Measurements from ENCODE around the gene CRB1.

The CRB1 gene

GRCh38 chr1:197444755-197445154 lies 176.7 kb downstream of the CRB1 start:
- H3K4me3 Mint-ChIP-seq: no peak overlapping the region
- no peaks in the 10 kb centered on the region for H3K9me3 Mint-ChIP-seq
- no peak for DNase-seq
- no peaks in the 10 kb centered on the region for H3K36me3 Mint-ChIP-seq (ENCODE audit: low read depth)
- no peak for TF ChIP-seq CTCF (IDR thresholded peaks at IDR 0.05)
- peaks cover 14% of the 10 kb centered on the region for H3K4me1 Mint-ChIP-seq
- H3K27ac Mint-ChIP-seq: no peak overlapping the region
- H3K27me3 Mint-ChIP-seq (ENCODE audit: low read depth, poor library complexity): peaks cover 3% of the 10 kb centered on the region

- Mint-ChIP-seq H3K36me3 (ENCODE audit: low read depth) (no peaks in the 10 kb centered on the region), H3K27ac (no peak overlapping the region), H3K9me3 (no peaks in the 10 kb centered on the region), H3K4me1 (peaks cover 6% of the 10 kb centered on the region), H3K27me3 (ENCODE audit: low read depth, poor library complexity) (no peaks in the 10 kb centered on the region), H3K4me3 (no peak overlapping the region)
- no peak for TF ChIP-seq CTCF (IDR thresholded peaks at IDR 0.05)
- no peak for DNase-seq
These were observed 180.2 kb downstream of the CRB1 start for GRCh38 chr1:197448121-197448779.

- Mint-ChIP-seq H3K27me3 (ENCODE audit: low read depth, poor library complexity) (no peaks in the 10 kb centered on the region), H3K9me3 (no peaks in the 10 kb centered on the region), H3K4me3 (no peak overlapping the region), H3K4me1 (peaks cover 6% of the 10 kb centered on the region), H3K36me3 (ENCODE audit: low read depth) (no peaks in the 10 kb centered on the region), H3K27ac (no peak overlapping the region)
- no peak for TF ChIP-seq CTCF (IDR thresholded peaks at IDR 0.05)
- DNase-seq: no peak
These were observed 183.3 kb downstream of the CRB1 start for GRCh38 chr1:197451381-197451780.

GRCh38 chr1:197453376-197454058 lies 185.5 kb downstream of the CRB1 start:
- no peak for TF ChIP-seq CTCF (IDR thresholded peaks at IDR 0.05)
- Mint-ChIP-seq H3K27ac (no peak overlapping the region), H3K9me3 (no peaks in the 10 kb centered on the region), H3K27me3 (ENCODE audit: low read depth, poor library complexity) (no peaks in the 10 kb centered on the region), H3K4me1 (peaks cover 2% of the 10 kb centered on the region), H3K4me3 (no peak overlapping the region), H3K36me3 (ENCODE audit: low read depth) (no peaks in the 10 kb centered on the region)
- DNase-seq: no peak

- Mint-ChIP-seq H3K27me3 (ENCODE audit: low read depth, poor library complexity) (no peaks in the 10 kb centered on the region), H3K36me3 (ENCODE audit: low read depth) (no peaks in the 10 kb centered on the region), H3K9me3 (no peaks in the 10 kb centered on the region), H3K4me1 (peaks cover 47% of the 10 kb centered on the region), H3K27ac (no peak overlapping the region), H3K4me3 (no peak overlapping the region)
- TF ChIP-seq CTCF (IDR thresholded peaks at IDR 0.05): no peak
- DNase-seq: no peak
These were observed 194.5 kb downstream of the CRB1 start for GRCh38 chr1:197462539-197462938.

- no peaks in the 10 kb centered on the region for H3K36me3 Mint-ChIP-seq (ENCODE audit: low read depth)
- H3K4me1 Mint-ChIP-seq: peaks cover 50% of the 10 kb centered on the region
- no peak for TF ChIP-seq CTCF (IDR thresholded peaks at IDR 0.05)
- H3K27ac Mint-ChIP-seq: no peak overlapping the region
- DNase-seq: no peak
- H3K4me3 Mint-ChIP-seq: no peak overlapping the region
- no peaks in the 10 kb centered on the region for H3K27me3 Mint-ChIP-seq (ENCODE audit: low read depth, poor library complexity)
- no peaks in the 10 kb centered on the region for H3K9me3 Mint-ChIP-seq
These were observed 195.1 kb downstream of the CRB1 start for GRCh38 chr1:197463142-197463541.
